Activated CD4-positive, alpha-beta T cell treated with anti-CD3 and anti-CD28 coated beads for 36 hours (primary cell): ENCODE data around the gene ANAPC10. TPM values are rescaled to one million over a fixed set of nuclear protein-coding genes. Genes with fewer than 3 reads are reported as not detected.
"Not testable (repeated sequence)": the region's sequence is repeated elsewhere in the genome, so short reads cannot be mapped to it uniquely, and the experiment has no call there.

Experiments used
- ATAC-seq: fragments of 200-7000 bp; cut with Tn5 transposase; one replicate; pipeline ENCODE4 v1.10.0; 2021; ENCODE audit warnings: mild to moderate bottlenecking, moderate library complexity
- CTCF ChIA-PET: fragments of 350-600 bp; sonication (Branson Sonifier 250); formaldehyde crosslinking; loops from one replicate; lab custom pipeline; 2021; ENCODE audit warnings: antibody characterized with exemption; lab: Charles Lee
- POLR2A ChIA-PET: fragments of 350-600 bp; sonication (Branson Sonifier 250); formaldehyde crosslinking; loops from one replicate; lab custom pipeline; 2021; ENCODE audit warnings: antibody characterized with exemption, inconsistent platforms; lab: Charles Lee
- DNase-seq: peaks from one replicate; pipeline ENCODE4 v3.0.0-alpha.2; 2020
- H3K27ac Mint-ChIP-seq: one replicate; pipeline ENCODE4 v1.8.0; 2021; ENCODE audit warnings: mixed read lengths
- H3K27me3 Mint-ChIP-seq: one replicate; pipeline ENCODE4 v1.8.0; 2021; ENCODE audit warnings: mixed read lengths
- H3K36me3 Mint-ChIP-seq: one replicate; pipeline ENCODE4 v1.8.0; 2021; ENCODE audit warnings: low read depth, mixed read lengths
- H3K4me1 Mint-ChIP-seq: one replicate; pipeline ENCODE4 v1.8.0; 2021; ENCODE audit warnings: mixed read lengths
- H3K4me3 Mint-ChIP-seq: one replicate; pipeline ENCODE4 v1.8.0; 2021; ENCODE audit warnings: mild to moderate bottlenecking, moderate library complexity, mixed read lengths
- H3K9me3 Mint-ChIP-seq: one replicate; pipeline ENCODE4 v1.8.0; 2021; ENCODE audit warnings: low read depth, mixed read lengths
- intact Hi-C, 2 experiments: fragments of 100-400 bp; cut with DNase I in 1 of 2; cut with micrococcal nuclease in 1 of 2; formaldehyde crosslinking; loops; one replicate each; pipeline versions ENCODE4 v1.14.2 to v1.15.1; 2022 to 2024; cut with DNase I, micrococcal nuclease
- total RNA-seq, 2 experiments: library from RNA; stranded (reverse); gene quantifications; one replicate each; pipeline ENCODE4 v1.2.3, GENCODE V29; 2021

Gene ANAPC10
- total RNA-seq, 2 experiments from 2014 or later: 27.7 to 31.5 TPM

DNA sequence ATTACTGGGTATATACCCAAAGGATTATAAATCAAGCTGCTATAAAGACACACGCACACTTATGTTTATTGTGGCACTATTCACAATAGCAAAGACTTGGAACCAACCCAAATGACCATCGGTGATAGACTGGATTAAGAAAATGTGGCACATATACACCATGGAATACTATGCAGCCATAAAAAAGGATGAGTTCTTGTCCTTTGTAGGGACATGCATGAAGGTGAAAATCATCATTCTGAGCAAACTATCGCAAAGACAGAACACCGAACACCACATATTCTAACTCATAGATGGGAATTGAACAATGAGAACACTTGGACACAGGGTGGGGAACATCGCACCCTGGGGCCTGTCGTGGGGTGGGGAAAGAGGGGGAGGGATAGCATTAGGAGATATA is 87.7 kb downstream of the ANAPC10 start:
- H3K36me3 Mint-ChIP-seq: peaks cover 53% of the 10 kb centered on the region
- H3K27me3 Mint-ChIP-seq, H3K9me3 Mint-ChIP-seq, H3K4me3 Mint-ChIP-seq, intact Hi-C loops, POLR2A ChIA-PET, CTCF ChIA-PET, ATAC-seq, H3K27ac Mint-ChIP-seq, DNase-seq: not testable (repeated sequence)
- peaks cover 11% of the 10 kb centered on the region for H3K4me1 Mint-ChIP-seq

DNA sequence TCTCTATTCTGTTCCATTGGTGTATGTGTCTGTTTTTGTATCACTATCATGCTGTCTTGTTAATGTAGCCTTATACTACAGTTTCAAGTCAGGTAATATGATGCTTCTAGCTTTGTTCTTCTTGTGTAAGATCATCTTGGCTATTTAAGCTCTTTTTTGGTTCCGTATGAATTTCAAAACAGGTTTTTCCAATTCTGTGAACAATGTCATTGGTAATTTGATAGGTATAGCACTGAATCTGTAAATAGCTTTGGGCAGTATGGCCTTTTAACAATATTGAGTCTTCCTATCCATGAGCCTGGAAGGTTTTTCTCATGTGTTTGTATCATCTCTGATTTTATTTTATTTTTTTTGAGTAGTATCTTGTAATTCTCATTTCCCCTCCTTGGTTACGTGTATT is 94.3 kb downstream of the ANAPC10 start:
- peaks cover 16% of the 10 kb centered on the region for H3K9me3 Mint-ChIP-seq
- no peak overlapping the region for H3K27ac Mint-ChIP-seq
- ATAC-seq (no peak), DNase-seq (no peak)
- intact Hi-C loops: no loop called here
- POLR2A ChIA-PET: interaction anchor here (0.6 kb wide), 1 partner anchor 9 kb away, joined by 3 read pairs; no protein-coding TSS in a partner anchor
- CTCF ChIA-PET: no interaction called here
- peaks cover 60% of the 10 kb centered on the region for H3K36me3 Mint-ChIP-seq
- no peaks in the 10 kb centered on the region for H3K27me3 Mint-ChIP-seq
- H3K4me1 Mint-ChIP-seq: no peaks in the 10 kb centered on the region
- no peak overlapping the region for H3K4me3 Mint-ChIP-seq

- ChIA-PET CTCF (no interaction called here), POLR2A (no interaction called here)
- no peak for ATAC-seq
- Mint-ChIP-seq H3K4me3 (no peak overlapping the region), H3K27ac (no peak overlapping the region), H3K27me3 (no peaks in the 10 kb centered on the region), H3K9me3 (peaks cover 16% of the 10 kb centered on the region), H3K36me3 (peaks cover 61% of the 10 kb centered on the region), H3K4me1 (no peaks in the 10 kb centered on the region)
- no peak for DNase-seq
- intact Hi-C loops: no loop called here
Measured at GRCh38 chr4:145001635-145002034, 96.4 kb downstream of the ANAPC10 start.

DNA sequence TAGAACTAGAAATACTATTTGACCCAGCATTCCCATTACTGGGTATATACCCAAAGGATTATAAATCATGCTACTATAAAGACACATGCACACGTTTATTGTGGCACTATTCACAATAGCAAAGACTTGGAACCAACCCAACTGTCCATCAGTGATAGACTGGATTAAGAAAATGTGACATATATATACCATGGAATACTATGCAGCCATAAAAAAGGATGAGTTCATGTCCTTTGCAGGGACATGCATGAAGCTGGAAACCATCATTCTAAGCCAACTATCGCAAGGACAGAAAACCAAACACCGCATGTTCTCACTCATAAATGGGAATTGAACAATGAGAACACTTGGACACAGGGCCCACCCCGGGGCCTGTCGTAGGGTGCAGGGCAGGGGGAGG is 97.3 kb downstream of the ANAPC10 start:
- DNase-seq, H3K4me1 Mint-ChIP-seq, intact Hi-C loops, ATAC-seq, H3K4me3 Mint-ChIP-seq, H3K27ac Mint-ChIP-seq, CTCF ChIA-PET, POLR2A ChIA-PET, H3K27me3 Mint-ChIP-seq: not testable (repeated sequence)
- Mint-ChIP-seq H3K9me3 (peaks cover 19% of the 10 kb centered on the region), H3K36me3 (peaks cover 65% of the 10 kb centered on the region)

- no peaks in the 10 kb centered on the region for H3K4me1 Mint-ChIP-seq
- no peak overlapping the region for H3K4me3 Mint-ChIP-seq
- H3K27me3 Mint-ChIP-seq: no peaks in the 10 kb centered on the region
Measured at GRCh38 chr4:144989306-144989705, 108.7 kb downstream of the ANAPC10 start.

DNA sequence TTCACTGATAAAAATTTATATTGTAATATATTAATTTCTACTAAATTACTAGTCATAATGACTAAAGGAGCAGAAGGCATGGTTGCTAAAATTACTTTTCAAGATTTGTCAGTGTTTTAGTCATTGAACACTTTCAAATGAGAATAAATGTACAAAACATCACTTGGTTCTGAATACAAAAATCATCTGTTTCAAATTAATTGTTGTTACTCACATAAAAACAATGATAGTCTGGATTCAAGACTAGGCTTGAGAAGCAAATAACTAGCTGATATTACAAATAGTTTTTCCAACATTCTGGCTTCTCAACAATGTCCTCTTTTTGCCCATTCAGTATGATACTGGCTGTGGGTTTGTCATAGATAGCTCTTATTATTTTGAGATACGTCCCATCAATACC is 112.5 kb downstream of the ANAPC10 start:
- ChIA-PET CTCF (no interaction called here), POLR2A (no interaction called here)
- ATAC-seq: no peak
- DNase-seq: no peak
- H3K4me3 Mint-ChIP-seq: no peak overlapping the region
- peaks cover 3% of the 10 kb centered on the region for H3K36me3 Mint-ChIP-seq
- H3K27me3 Mint-ChIP-seq: no peaks in the 10 kb centered on the region
- peaks cover 3% of the 10 kb centered on the region for H3K9me3 Mint-ChIP-seq
- no peaks in the 10 kb centered on the region for H3K4me1 Mint-ChIP-seq
- H3K27ac Mint-ChIP-seq: no peak overlapping the region
- intact Hi-C loops: no loop called here

More at GRCh38 chr4:144989306-144989705, 108.7 kb downstream of the ANAPC10 start:
- Mint-ChIP-seq H3K27ac (no peak overlapping the region), H3K9me3 (no peaks in the 10 kb centered on the region), H3K36me3 (peaks cover 10% of the 10 kb centered on the region)
- CTCF ChIA-PET: interaction anchor here (1.1 kb wide), 1 partner anchor 73 kb away, joined by 5 read pairs; no protein-coding TSS in a partner anchor
- ATAC-seq (no peak), DNase-seq (no peak)
- POLR2A ChIA-PET: no interaction called here
- intact Hi-C loops: no loop called here

DNA sequence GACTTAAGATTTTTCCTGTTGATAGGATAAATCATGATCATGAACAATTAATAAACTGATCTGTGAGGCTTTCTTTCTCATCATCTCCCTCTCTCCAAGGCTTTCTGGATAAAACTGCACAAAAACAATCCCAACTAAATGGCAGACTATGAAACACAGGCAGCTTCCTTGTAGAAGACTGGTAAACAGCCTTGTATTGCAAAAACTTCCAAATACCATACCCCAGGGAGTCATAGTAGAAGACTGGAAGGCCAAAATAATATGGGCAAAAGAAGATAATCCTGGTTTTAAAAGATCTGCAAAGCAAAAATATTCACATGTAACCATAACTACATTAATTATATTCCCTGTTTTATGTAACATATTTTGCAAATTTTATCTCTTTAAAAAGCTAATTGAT is 113.0 kb downstream of the ANAPC10 start:
- CTCF ChIA-PET: no interaction called here
- POLR2A ChIA-PET: no interaction called here
- Mint-ChIP-seq H3K4me1 (no peaks in the 10 kb centered on the region), H3K36me3 (peaks cover 3% of the 10 kb centered on the region), H3K9me3 (peaks cover 7% of the 10 kb centered on the region), H3K27ac (no peak overlapping the region), H3K27me3 (no peaks in the 10 kb centered on the region), H3K4me3 (no peak overlapping the region)
- DNase-seq: no peak
- no peak for ATAC-seq
- intact Hi-C loops: no loop called here

- H3K4me1 Mint-ChIP-seq: no peaks in the 10 kb centered on the region
- H3K27ac Mint-ChIP-seq: no peak overlapping the region
- ATAC-seq (no peak), DNase-seq (no peak)
- CTCF ChIA-PET: no interaction called here
- intact Hi-C loops: loop anchor here in 1 of 2 experiments (5.0 kb wide), 1 partner anchor 352 kb away; no protein-coding TSS in a partner anchor
- H3K27me3 Mint-ChIP-seq: no peaks in the 10 kb centered on the region
- POLR2A ChIA-PET: no interaction called here
- peaks cover 11% of the 10 kb centered on the region for H3K9me3 Mint-ChIP-seq
- H3K36me3 Mint-ChIP-seq: peaks cover 3% of the 10 kb centered on the region
- no peak overlapping the region for H3K4me3 Mint-ChIP-seq
Measured at GRCh38 chr4:144984241-144984640, 113.8 kb downstream of the ANAPC10 start.

GRCh38 chr4:144975718-144976117 is 122.3 kb downstream of the ANAPC10 start:
- Mint-ChIP-seq H3K4me1 (no peaks in the 10 kb centered on the region), H3K27me3 (no peaks in the 10 kb centered on the region), H3K36me3 (no peaks in the 10 kb centered on the region), H3K9me3 (peaks cover 13% of the 10 kb centered on the region), H3K4me3 (no peak overlapping the region), H3K27ac (no peak overlapping the region)
- no peak for DNase-seq
- ChIA-PET CTCF (no interaction called here), POLR2A (no interaction called here)
- intact Hi-C loops: no loop called here
- ATAC-seq: no peak

DNA sequence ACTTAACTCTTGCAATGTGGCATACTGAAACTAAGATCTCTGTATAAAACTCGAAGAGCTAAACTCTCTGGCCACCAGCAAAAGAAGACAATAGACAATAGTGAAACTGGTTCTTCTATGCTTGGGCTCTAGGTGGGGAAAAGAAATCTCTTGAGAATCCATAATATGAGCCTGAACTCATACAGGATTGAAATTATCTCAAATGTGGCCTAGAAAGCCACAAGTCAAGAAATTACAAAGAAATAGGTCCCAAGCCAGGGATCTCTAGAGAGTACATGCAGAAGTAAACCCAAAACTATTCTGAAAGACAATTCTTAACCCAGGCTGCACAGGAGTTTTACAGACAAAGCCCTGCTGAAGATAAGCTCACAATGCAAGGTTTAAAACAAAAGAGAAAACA is 127.4 kb downstream of the ANAPC10 start:
- POLR2A ChIA-PET: no interaction called here
- ATAC-seq (no peak), DNase-seq (no peak)
- H3K27me3 Mint-ChIP-seq: no peaks in the 10 kb centered on the region
- peaks cover 3% of the 10 kb centered on the region for H3K9me3 Mint-ChIP-seq
- no peaks in the 10 kb centered on the region for H3K36me3 Mint-ChIP-seq
- H3K4me1 Mint-ChIP-seq: peaks cover 5% of the 10 kb centered on the region
- H3K4me3 Mint-ChIP-seq: no peak overlapping the region
- intact Hi-C loops: no loop called here
- CTCF ChIA-PET: interaction anchor here (0.6 kb wide), 1 partner anchor 308 kb away, joined by 3 read pairs; no protein-coding TSS in a partner anchor
- H3K27ac Mint-ChIP-seq: no peak overlapping the region

- no peaks in the 10 kb centered on the region for H3K9me3 Mint-ChIP-seq
- DNase-seq (no peak), ATAC-seq (no peak)
- CTCF ChIA-PET: interaction anchor here (0.6 kb wide), 1 partner anchor 309 kb away, joined by 3 read pairs; no protein-coding TSS in a partner anchor
- H3K36me3 Mint-ChIP-seq: no peaks in the 10 kb centered on the region
- POLR2A ChIA-PET: no interaction called here
- intact Hi-C loops: no loop called here
- H3K27me3 Mint-ChIP-seq: no peaks in the 10 kb centered on the region
- no peak overlapping the region for H3K4me3 Mint-ChIP-seq
- peaks cover 5% of the 10 kb centered on the region for H3K4me1 Mint-ChIP-seq
- no peak overlapping the region for H3K27ac Mint-ChIP-seq
Measured at GRCh38 chr4:144969821-144970220, 128.2 kb downstream of the ANAPC10 start.

DNA sequence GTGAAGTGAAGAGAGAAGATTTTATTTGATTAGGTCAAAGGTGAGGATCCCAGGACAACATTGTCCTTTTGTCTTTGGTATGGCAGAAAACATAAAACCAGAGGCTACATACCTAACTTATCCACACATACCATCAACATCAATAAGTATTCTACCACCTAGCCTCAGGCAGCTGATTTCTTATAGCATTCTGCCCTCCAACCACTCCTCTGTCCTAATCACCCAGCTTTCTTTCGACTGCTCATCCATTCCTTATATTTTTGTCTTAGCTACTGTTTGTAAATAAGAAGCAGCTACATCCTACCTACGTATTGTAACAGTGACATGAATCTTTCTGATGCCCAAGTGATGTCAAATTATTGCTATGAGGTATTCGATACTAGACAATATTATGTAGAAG is 129.4 kb downstream of the ANAPC10 start:
- Mint-ChIP-seq H3K36me3 (no peaks in the 10 kb centered on the region), H3K4me3 (no peak overlapping the region), H3K4me1 (peaks cover 5% of the 10 kb centered on the region), H3K9me3 (no peaks in the 10 kb centered on the region), H3K27me3 (no peaks in the 10 kb centered on the region), H3K27ac (no peak overlapping the region)
- no peak for ATAC-seq
- ChIA-PET POLR2A (no interaction called here), CTCF (no interaction called here)
- DNase-seq: no peak
- intact Hi-C loops: no loop called here
